ENCODE measurements around the gene ESAM. TPM values are rescaled to one million over a fixed set of nuclear protein-coding genes. Genes with fewer than 3 reads are reported as not detected.

Gene ESAM
- total RNA-seq, 6 experiments from 2014 or later = 6.1 to 15.3 (median 9.7) TPM

GRCh38 chr11:124799348-124800225, 37.5 kb upstream of the ESAM start:
- peaks cover 0 to 9% (median 2%) of the 10 kb centered on the region in 4 donors for H3K4me1 ChIP-seq
- WGBS (ENCODE audit: insufficient coverage, low coverage, low lambda C conversion rate, missing lambda C conversion rate) = under 1% methylated on average over 17 of the region's 83 CpGs
- H3K4me3 ChIP-seq = peak overlapping the region; percentile 61 to 93 (median 83)
- no peaks in the 10 kb centered on the region for H3K36me3 ChIP-seq
- H3K9me3 ChIP-seq = no peaks in the 10 kb centered on the region
- ATAC-seq (peak; percentile 33 to 49 (median 42)), DNase-seq (peak; percentile 37 to 65 (median 46))
- intact Hi-C loops (cut with DNase I) = no loop called here
- TF ChIP-seq CTCF (IDR thresholded peaks at IDR 0.05) (no peak), POLR2A (IDR thresholded peaks at IDR 0.05) (no peak)
- H3K27ac ChIP-seq = peak overlapping the region; percentile 87 to 92 (median 90)
- H3K27me3 ChIP-seq = no peaks in the 10 kb centered on the region

DNA sequence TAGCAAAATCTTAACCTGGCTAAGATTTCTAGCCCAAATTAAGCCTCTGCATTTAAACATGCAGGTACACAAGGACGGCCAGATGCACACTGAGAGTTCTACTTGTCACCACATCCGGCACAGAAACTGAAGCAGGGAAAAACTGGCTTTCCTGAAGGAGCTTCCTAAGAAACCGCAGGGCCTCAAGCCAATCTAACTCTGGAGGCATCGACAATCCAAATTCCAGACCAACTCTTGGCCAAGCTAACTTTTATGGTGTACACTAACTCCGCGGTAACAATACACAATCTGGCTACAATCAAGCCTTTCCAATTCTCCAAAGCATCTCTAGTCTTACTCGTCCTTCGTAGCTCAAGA, 36.9 kb upstream of the ESAM start:
- intact Hi-C loops (cut with DNase I) = no loop called here
- DNase-seq = no peak
- TF ChIP-seq POLR2A (IDR thresholded peaks at IDR 0.05) (no peak), CTCF (IDR thresholded peaks at IDR 0.05) (no peak)
- Histone ChIP-seq H3K27ac (peak overlapping the region in 2 of 3 donors; percentile 87 to 90), H3K36me3 (no peaks in the 10 kb centered on the region), H3K9me3 (no peaks in the 10 kb centered on the region), H3K4me3 (peak overlapping the region; percentile 61 to 93 (median 83)), H3K4me1 (peaks cover 0 to 9% (median 2%) of the 10 kb centered on the region in 4 donors), H3K27me3 (no peaks in the 10 kb centered on the region)
- no peak for ATAC-seq
- 11% methylated on average over 3 of the region's 8 CpGs for WGBS (ENCODE audit: insufficient coverage, low coverage, low lambda C conversion rate, missing lambda C conversion rate)

- intact Hi-C loops (cut with DNase I) = no loop called here
Measured at GRCh38 chr11:124796312-124796711, 34.2 kb upstream of the ESAM start.

More at GRCh38 chr11:124796312-124796711, 34.2 kb upstream of the ESAM start:
- Histone ChIP-seq H3K4me3 (no peak overlapping the region), H3K27me3 (no peaks in the 10 kb centered on the region), H3K4me1 (peaks cover 0 to 9% (median 2%) of the 10 kb centered on the region in 4 donors), H3K9me3 (no peaks in the 10 kb centered on the region), H3K27ac (no peak overlapping the region), H3K36me3 (no peaks in the 10 kb centered on the region)
- DNase-seq (no peak), ATAC-seq (no peak)
- 91% methylated on average over 3 of the region's 3 CpGs for WGBS (ENCODE audit: insufficient coverage, low coverage, low lambda C conversion rate, missing lambda C conversion rate)
- TF ChIP-seq POLR2A (IDR thresholded peaks at IDR 0.05) (no peak), CTCF (IDR thresholded peaks at IDR 0.05) (no peak)

Measured in right lobe of liver (tissue), 6 donors.